NB4 (cell line): Measurements from ENCODE around the gene NUMB.

ENCODE experiments used
- CTCF ChIP-seq: IDR thresholded peaks from one replicate; pipeline ENCODE4 v1.5.1; 2012; ENCODE audit warnings: low read depth, low read length
- MAX ChIP-seq: IDR thresholded peaks from 2 replicates; pipeline ENCODE4 v1.6.1; 2011; ENCODE audit warnings: low read depth, low read length

- TF ChIP-seq MAX (no peak), CTCF (no peak)
Measured at GRCh38 chr14:73422515-73422914, 35.8 kb downstream of the NUMB start.
